Neural cell (in vitro differentiated cells): ENCODE measurements around the gene ANK2. TPM values are rescaled to one million over a fixed set of nuclear protein-coding genes. Genes with fewer than 3 reads are reported as not detected.

ENCODE experiments used
- H2AFZ ChIP-seq: fragments of 200-600, 300-800 bp; sonication (generic), shearing (Covaris generic); 2 replicates; pipeline ENCODE4 v1.6.0; 2014; ENCODE audit warnings: low read depth, mild to moderate bottlenecking, antibody characterized with exemption, low read length, moderate library complexity
- H3F3A ChIP-seq: fragments of 200-600 bp; shearing (Covaris generic); 2 replicates; pipeline ENCODE4 v1.6.1; 2016; ENCODE audit warnings: mild to moderate bottlenecking, moderate library complexity, mixed read lengths, antibody characterized with exemption, low read length; ENCODE audit not compliant: insufficient read depth, poor library complexity, severe bottlenecking
- H3K27ac ChIP-seq: fragments of 200-600, 300-800 bp; sonication (generic), shearing (Covaris generic); 2 replicates; pipeline ENCODE4 v1.5.1; 2014; ENCODE audit warnings: mild to moderate bottlenecking, low read length, moderate library complexity
- H3K27me3 ChIP-seq: fragments of 300-800, 200-600 bp; sonication (generic), shearing (Covaris generic); 2 replicates; pipeline ENCODE4 v1.6.0; 2014; ENCODE audit warnings: mild to moderate bottlenecking, low read depth, low read length, moderate library complexity; ENCODE audit not compliant: insufficient read depth
- H3K36me3 ChIP-seq: fragments of 300-800, 200-600 bp; sonication (generic), shearing (Covaris generic); 2 replicates; pipeline ENCODE4 v1.5.1; 2014; ENCODE audit warnings: mild to moderate bottlenecking, antibody characterized with exemption, low read length, moderate library complexity; ENCODE audit not compliant: insufficient read depth
- H3K4me2 ChIP-seq: fragments of 300-800, 200-600 bp; sonication (generic), shearing (Covaris generic); 2 replicates; pipeline ENCODE4 v1.6.0; 2014; ENCODE audit warnings: mild to moderate bottlenecking, low read length
- H3K4me3 ChIP-seq: fragments of 300-800, 200-600 bp; sonication (generic), shearing (Covaris generic); 2 replicates; pipeline ENCODE4 v1.5.1; 2014; ENCODE audit warnings: mild to moderate bottlenecking, low read length, moderate library complexity
- H3K79me2 ChIP-seq: fragments of 200-600 bp; shearing (Covaris generic); replicated peaks from 2 replicates; pipeline ENCODE4 v1.6.0; 2014; ENCODE audit warnings: mild to moderate bottlenecking, low read length, moderate library complexity; ENCODE audit not compliant: insufficient read depth
- H3K9ac ChIP-seq: fragments of 300-800, 200-600 bp; sonication (generic), shearing (Covaris generic); 2 replicates; pipeline ENCODE4 v1.6.1; 2016; ENCODE audit warnings: mild to moderate bottlenecking, low read length, mixed read lengths
- H3K9me2 ChIP-seq: fragments of 200-600 bp; shearing (Covaris generic); 2 replicates; pipeline ENCODE4 v1.6.1; 2016; ENCODE audit warnings: mild to moderate bottlenecking, low read length, mixed read lengths; ENCODE audit not compliant: insufficient read depth
- H3K9me3 ChIP-seq: fragments of 200-600, 300-800 bp; sonication (generic), shearing (Covaris generic); 2 replicates; pipeline ENCODE4 v1.6.1; 2016; ENCODE audit warnings: mild to moderate bottlenecking, mixed run types, low read length, moderate library complexity, mixed read lengths
- H4K20me1 ChIP-seq: fragments of 200-600 bp; shearing (Covaris generic); 2 replicates; pipeline ENCODE4 v1.6.1; 2016; ENCODE audit warnings: mild to moderate bottlenecking, mixed run types; ENCODE audit not compliant: insufficient read depth
- CTCF ChIP-seq: fragments of 450-650 bp; IDR thresholded peaks from 2 replicates; pipeline ENCODE4 v1.5.1; 2014; ENCODE audit warnings: antibody characterized with exemption, mild to moderate bottlenecking, moderate library complexity; ENCODE audit not compliant: poor library complexity, severe bottlenecking
- EP300 ChIP-seq: fragments of 450-650 bp; conservative IDR thresholded peaks from 2 replicates; pipeline ENCODE4 v1.6.1; 2014; ENCODE audit warnings: antibody characterized with exemption, mild to moderate bottlenecking, moderate library complexity; ENCODE audit not compliant: poor library complexity, severe bottlenecking
- EZH2 ChIP-seq: fragments of 200-600, 300-800 bp; shearing (Covaris generic), sonication (generic); IDR thresholded peaks from 2 replicates; pipeline ENCODE4 v1.6.1; 2014; ENCODE audit warnings: antibody characterized with exemption, low read length, borderline replicate concordance, mild to moderate bottlenecking; ENCODE audit not compliant: insufficient read depth, poor library complexity, severe bottlenecking
- MXI1 ChIP-seq: fragments of 450-650 bp; conservative IDR thresholded peaks from 2 replicates; pipeline ENCODE4 v1.6.1; 2014; ENCODE audit warnings: antibody characterized with exemption, mild to moderate bottlenecking; ENCODE audit not compliant: poor library complexity, severe bottlenecking
- POLR2AphosphoS5 ChIP-seq: IDR thresholded peaks from 2 replicates; pipeline ENCODE4 v1.6.1; 2012
- RAD21 ChIP-seq: fragments of 450-650 bp; conservative IDR thresholded peaks from 2 replicates; pipeline ENCODE4 v1.6.1; 2014; ENCODE audit warnings: antibody characterized with exemption, mild to moderate bottlenecking, moderate library complexity
- REST ChIP-seq: IDR thresholded peaks from 2 replicates; pipeline ENCODE4 v1.6.1; 2012; ENCODE audit warnings: borderline replicate concordance
- SMC3 ChIP-seq: fragments of 450-650 bp; conservative IDR thresholded peaks from 2 replicates; pipeline ENCODE4 v1.6.1; 2014; ENCODE audit warnings: antibody characterized with exemption, mild to moderate bottlenecking, moderate library complexity; ENCODE audit not compliant: poor library complexity
- TAF1 ChIP-seq: IDR thresholded peaks from 2 replicates; pipeline ENCODE4 v1.6.1; 2012; ENCODE audit warnings: low read depth
- polyA plus RNA-seq: library from polyadenylated mRNA; depleted of rRNA; stranded (reverse); fragments of >200 nt; gene quantifications from 2 replicates; pipeline ENCODE4 v1.2.3, GENCODE V29; 2014

Gene ANK2
- polyA plus RNA-seq, 1 donor from 2014 or later = 52.0 TPM

DNA sequence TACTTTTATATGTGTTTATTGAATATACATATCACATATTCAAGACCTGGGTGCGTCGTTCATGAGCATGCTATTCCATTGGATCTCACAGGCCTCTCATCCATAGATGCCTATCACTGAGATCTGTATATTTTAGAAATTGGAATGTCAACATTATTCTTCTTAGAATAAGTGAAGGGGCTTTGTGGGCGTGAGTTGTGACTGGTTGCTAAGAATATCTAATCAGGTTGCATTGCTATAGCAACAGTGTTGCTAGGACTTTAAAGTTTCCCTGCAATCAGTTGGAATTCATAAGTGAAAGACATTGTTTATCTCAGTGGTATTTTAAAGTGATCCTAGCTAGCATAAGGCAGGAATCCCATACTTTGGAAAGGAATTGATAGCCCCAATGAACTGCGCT is 36.7 kb upstream of the ANK2 start:
- H3K4me2 ChIP-seq = peak overlapping the region; percentile 30
- no peaks in the 10 kb centered on the region for H4K20me1 ChIP-seq
- H3K9me2 ChIP-seq = no peaks in the 10 kb centered on the region
- H3K4me3 ChIP-seq = peak overlapping the region; percentile 50
- H3K27ac ChIP-seq = peak overlapping the region; percentile 27
- H3K36me3 ChIP-seq = no peaks in the 10 kb centered on the region
- H3K27me3 ChIP-seq = no peaks in the 10 kb centered on the region
- H2AFZ ChIP-seq = no peak overlapping the region
- TF ChIP-seq POLR2AphosphoS5 = peak; percentile 44
- no peak for TF ChIP-seq TAF1
- peak; percentile 60 for TF ChIP-seq MXI1
- TF ChIP-seq CTCF = no peak
- no peak for TF ChIP-seq SMC3
- TF ChIP-seq EP300 = peak; percentile 60
- TF ChIP-seq EZH2 = no peak
- TF ChIP-seq REST = no peak
- TF ChIP-seq RAD21 = no peak
- no peaks in the 10 kb centered on the region for H3K79me2 ChIP-seq
- no peaks in the 10 kb centered on the region for H3K9me3 ChIP-seq
- H3F3A ChIP-seq = no peaks in the 10 kb centered on the region
- H3K9ac ChIP-seq = no peak overlapping the region

DNA sequence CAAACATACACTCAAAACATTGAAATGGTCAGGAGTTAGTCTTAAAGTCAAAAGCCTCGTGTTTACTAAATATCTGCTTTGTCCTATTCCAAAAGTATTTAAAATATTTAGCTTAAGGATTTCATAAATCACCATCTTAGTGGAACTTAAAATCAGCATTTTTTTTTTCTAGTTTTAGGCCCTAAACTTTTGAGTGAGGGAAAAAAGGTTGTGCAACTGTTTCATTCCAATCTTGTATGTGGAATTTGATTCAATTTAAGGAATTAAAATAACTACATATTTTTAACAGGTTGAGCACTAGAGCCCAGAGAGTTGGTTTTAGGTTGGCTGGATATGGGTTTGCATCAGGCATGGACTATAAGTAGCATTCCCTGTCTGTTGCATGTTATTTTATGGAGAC is 35.7 kb upstream of the ANK2 start:
- Histone ChIP-seq H3K27ac (no peak overlapping the region), H3K4me3 (no peak overlapping the region), H3F3A (no peaks in the 10 kb centered on the region), H2AFZ (no peak overlapping the region), H4K20me1 (no peaks in the 10 kb centered on the region), H3K27me3 (no peaks in the 10 kb centered on the region), H3K9ac (no peak overlapping the region), H3K9me3 (no peaks in the 10 kb centered on the region), H3K36me3 (no peaks in the 10 kb centered on the region), H3K79me2 (no peaks in the 10 kb centered on the region), H3K9me2 (no peaks in the 10 kb centered on the region), H3K4me2 (no peak overlapping the region)
- TF ChIP-seq EP300 = no peak
- no peak for TF ChIP-seq EZH2
- no peak for TF ChIP-seq POLR2AphosphoS5
- no peak for TF ChIP-seq TAF1
- TF ChIP-seq RAD21 = no peak
- TF ChIP-seq SMC3 = no peak
- TF ChIP-seq REST = no peak
- no peak for TF ChIP-seq CTCF
- TF ChIP-seq MXI1 = no peak
